GM19025 (cell line): ENCODE measurements around the gene LY6G5B.
"Not testable (repeated sequence)": the region's sequence is repeated elsewhere in the genome, so short reads cannot be mapped to it uniquely, and the experiment has no call there.

Experiments
- ATAC-seq: cut with Tn5 transposase; IDR thresholded peaks from one replicate; pipeline ENCODE4 v1.9.1; 2021; ENCODE audit warnings: mild to moderate bottlenecking, low read depth, moderate library complexity; ENCODE audit not compliant: unreplicated experiment

Gene LY6G5B

DNA sequence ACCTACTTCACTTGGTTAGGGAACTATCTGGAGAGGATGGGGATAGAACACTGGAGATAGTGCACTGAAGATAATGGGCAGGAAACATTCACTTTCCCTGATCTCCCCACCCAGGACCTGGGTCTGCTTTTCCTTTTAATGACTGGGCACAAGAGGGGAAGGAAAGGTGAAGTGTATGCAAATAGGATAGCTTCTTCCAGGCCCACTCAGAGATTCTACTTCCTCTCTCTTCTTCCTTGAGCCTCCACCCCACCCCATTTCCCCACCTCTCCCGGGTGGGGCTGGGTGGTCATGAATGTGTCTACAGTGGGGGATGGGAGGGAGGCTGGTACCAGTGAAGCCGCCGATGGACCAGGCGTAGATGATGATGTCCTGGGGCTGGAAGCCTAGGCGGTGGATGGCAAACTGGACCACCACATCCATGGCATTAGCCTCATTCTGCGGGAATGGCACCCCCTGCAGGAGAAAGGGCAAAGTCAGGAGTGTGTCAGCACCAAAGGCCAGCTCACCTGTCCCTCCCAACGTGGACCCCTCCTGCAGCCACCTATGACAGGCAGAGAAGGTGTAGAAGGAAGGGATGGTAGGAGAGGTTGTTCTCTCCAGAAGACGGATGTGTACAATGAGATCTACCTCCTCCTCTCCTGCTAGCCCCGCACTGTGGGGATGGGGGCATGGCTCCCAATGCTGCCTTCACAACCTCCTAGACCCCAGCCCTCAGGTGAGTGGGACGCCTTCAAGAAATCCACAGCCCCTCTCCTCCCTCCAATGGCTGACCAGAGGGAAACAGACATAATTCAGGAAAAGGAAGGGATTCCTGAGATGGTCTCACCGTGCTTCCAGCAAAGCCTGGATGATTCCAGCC is 19.7 kb downstream of the LY6G5B start:
- ATAC-seq = no peak

DNA sequence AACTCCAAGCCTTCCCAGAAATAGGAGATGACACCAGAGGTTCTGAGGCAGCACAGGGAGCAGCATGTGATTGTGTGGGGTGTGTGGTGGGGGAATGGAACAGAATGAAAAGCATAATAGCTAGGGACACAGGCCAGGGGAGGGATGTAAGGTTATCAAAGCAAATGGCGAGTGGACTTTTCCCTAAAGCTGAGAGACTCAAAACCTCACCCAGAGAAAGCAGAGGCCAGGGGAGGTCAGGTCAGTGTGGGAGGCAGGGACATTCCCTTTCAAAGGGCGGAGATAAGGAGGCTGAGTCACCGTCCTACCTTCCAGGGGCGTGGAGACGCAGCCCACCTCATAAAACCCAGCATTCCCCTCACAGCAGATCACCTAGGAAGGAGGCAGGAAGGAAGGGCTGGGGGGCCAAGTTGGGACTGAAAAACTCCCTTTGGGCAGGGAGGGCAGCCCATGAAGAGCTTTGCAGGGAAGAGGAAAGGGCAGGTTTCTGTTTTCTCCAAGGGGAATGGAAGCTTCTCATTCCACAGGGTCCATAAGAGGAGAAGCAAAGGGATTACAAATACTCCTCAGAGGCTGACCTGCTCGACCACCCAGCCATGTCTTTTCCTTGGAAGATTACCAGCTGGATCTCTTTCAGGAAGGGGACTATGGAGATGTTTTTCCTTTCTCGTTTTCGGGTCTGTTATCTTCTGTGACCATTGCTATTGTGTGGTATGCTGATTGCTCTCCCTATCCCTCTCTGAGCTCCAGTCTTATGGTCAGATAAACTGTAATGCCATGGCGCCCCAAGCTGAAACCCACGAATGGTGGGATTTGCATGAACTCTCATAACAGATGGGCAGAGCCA is 20.7 kb downstream of the LY6G5B start:
- ATAC-seq = no peak

DNA sequence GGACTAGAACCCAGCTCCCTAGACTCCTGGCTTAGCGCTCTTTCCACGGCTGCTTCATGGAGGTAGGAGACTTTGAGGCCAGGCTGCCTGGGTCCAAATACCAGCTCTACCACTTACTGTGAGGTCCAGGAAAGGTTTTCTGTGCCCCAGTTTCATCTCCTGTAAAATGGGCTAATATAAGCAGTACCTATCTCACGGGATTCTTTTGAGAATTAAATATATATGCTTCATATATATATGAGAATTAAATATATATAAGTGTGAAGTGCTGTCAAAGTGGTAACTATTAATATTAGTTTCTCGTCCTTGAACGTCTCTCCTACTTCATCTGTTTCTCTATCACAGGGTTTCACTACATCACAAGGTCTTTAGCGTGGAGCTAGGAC is 21.3 kb downstream of the LY6G5B start:
- no peak for ATAC-seq

DNA sequence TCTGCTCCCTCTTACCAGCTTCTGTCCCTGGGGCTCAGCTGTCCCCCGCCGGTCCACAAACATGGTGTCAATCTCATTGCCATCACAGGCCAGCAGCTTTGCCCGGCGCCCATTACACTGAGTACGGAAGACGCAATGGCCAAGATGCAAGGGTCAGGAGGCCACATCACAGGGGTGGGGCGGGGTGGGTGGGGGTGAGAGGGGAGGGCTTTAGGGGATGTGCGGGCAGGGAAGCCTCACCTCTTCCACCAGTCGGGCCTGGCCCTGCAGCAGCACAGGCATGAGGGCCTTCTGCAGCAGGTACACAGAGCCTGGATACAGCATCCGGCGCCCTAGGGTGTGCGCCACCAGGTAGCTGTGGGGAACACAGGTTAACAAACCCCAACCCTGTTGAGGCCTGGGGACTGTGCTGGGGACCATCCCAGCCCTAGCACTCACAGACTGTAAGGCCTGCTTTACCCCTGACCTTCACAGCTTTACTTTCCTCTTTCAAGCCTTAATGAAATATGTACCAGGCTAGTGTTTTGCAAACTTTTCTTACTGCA is 21.9 kb downstream of the LY6G5B start:
- no peak for ATAC-seq

DNA sequence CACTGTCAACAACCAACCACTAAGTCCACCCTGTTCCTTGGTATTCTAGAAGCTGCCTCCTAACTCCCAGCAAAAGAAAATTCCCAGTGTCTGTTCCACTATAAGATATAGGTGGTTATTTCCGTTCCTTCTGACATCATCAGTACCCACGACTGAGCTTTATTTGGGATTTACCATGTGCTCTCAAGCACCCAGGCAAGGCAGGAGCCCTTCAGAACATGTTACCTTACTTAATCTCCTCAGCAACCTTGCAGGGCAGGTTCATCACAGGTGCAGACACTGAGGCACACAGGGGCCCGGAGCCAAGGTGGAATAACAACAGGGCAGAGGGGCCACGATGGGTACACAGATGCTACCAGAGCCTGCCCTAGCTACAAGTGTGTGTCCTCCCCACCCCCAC is 22.6 kb downstream of the LY6G5B start:
- no peak for ATAC-seq

DNA sequence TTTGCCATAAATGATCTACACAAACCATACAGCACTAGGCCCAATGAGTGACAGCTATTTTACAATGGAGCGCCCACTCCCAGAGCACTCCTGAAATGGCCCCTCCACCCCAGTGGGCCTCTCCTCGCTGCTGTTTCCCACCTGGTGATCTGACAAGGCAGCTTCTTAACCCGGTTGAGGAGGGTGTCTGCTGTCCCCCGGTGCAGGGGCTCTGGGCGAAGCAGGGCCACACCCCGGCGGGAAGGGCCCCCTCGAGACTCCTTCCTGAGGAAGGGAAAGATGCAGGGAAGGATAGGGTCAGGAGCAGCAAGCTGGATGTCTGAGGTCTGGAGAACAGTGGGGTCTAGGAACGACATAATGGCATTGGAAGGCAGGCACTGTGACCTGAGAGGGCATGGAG is 23.1 kb downstream of the LY6G5B start:
- no peak for ATAC-seq

DNA sequence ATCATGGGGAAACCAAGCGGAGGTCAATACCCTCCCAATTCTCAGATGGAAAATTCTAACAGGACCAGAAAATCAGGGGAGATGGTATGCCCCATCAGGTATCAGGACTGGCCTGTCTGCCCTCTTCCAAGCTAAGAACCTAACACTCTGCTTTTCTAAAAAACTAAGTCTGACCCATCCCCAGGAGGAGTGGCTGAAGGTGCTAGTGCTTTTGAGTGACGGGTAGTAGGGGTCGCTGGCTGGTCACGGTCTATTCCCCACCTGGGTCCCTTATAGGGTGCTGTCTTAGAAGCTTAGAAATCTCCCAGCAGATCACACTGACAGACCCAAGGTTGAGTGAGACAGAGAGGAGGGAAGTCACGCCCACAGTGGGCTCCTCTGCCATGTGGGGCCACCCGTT is 23.8 kb downstream of the LY6G5B start:
- ATAC-seq = no peak

DNA sequence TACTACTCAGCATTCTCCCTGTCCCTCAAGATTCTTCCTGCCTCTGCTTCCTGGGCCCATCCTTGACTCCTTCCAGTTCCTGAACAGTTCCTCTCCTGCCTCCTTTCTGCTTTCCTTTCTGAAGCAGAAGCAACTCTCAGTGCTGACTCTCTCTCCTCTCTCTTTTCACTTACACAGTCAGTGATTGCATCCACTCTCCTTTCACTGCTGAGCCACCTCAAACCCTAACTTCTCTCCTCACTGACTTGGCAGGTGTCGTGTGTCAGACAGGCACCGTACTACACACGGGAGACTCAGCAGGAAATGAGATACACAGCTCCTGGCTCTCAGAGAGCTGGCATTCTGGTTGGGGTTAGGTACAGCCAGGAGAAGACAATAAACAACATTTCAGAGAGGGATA is 27.8 kb downstream of the LY6G5B start:
- ATAC-seq = no peak

DNA sequence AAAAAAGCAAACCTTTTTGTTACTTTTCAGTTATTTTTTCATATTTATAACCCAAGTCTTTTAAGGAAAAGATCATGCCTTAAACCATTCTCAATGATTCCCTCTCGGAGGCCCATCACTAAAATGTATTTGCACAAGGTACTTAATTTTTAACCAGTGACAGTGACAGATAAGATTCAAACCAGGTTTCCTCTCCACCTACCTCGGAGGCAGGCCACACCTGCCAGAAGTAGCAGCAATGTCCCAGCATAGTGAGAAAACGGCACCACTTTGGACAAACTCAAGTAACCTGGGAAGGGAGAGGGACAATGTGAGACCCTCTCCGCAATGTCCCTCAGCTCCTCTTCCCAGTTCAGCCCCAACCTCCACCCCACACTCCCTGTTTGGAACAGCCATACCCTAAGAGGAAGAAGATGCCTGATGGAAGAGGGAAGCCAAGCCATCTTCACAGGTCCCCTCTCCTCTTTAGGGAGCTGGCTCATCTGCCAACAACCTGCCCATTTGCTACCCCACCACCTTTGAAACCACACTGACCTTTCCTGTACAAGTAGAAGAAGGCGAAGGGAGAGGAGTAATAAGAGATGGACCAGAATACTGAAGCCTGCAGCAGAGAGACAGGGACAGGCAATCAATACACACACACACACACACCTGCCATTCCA is 31.1 kb downstream of the LY6G5B start:
- ATAC-seq = no peak

DNA sequence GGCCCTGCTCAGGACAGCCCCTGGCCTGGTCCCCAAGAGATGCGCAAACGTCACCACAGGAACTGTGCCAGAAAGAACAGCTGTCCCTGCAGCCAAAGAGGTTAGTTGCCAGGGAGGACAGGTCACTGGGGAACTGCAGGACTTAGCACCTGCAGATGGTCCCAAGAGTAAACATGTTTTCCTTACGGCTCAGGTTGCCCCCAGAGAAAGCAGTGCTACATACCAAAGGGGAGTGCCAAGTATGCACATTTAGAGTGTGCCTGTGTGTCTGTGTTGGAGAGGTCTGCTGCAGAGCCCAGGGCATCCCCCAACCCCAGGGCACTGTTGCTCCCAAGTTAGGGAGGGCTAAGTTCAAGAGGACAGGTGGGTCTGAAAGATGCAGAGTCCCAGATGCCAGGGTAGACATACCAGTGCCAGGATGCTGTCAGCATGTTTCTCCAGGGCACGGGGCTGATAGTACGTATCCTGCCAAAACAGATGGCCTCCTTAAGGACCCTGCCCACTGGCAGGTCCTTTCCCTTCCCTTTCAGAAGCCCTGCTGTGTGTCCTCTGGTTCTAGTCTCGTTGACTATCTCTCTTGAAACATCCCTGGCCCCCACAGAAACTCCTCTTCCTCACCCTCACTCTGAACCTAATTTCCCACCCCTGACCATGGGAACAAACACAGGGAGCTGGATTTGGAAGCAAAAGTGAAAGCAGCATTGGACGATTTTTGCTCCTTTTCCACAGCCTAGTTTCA is 32.1 kb downstream of the LY6G5B start:
- ATAC-seq = no peak

DNA sequence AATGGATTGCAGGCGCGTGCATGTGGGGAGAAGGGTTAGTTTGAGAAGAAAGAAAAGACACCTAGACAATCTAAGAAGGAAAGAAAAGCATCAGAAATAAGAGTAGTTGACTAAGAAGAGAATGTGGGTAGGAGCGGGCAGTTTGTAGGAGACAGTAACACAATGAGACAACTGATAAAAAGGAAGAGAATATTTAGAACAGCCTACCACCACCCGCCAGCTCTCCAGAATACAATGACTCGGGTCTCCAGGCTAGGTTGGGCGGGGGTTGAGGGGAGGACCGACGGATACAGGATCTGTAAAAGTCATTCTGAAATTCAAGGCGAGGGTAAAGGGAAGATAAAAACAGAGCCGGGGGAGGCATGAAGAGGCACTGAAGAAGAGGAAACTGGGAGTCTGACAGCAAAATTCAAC is 32.6 kb downstream of the LY6G5B start:
- ATAC-seq = no peak

DNA sequence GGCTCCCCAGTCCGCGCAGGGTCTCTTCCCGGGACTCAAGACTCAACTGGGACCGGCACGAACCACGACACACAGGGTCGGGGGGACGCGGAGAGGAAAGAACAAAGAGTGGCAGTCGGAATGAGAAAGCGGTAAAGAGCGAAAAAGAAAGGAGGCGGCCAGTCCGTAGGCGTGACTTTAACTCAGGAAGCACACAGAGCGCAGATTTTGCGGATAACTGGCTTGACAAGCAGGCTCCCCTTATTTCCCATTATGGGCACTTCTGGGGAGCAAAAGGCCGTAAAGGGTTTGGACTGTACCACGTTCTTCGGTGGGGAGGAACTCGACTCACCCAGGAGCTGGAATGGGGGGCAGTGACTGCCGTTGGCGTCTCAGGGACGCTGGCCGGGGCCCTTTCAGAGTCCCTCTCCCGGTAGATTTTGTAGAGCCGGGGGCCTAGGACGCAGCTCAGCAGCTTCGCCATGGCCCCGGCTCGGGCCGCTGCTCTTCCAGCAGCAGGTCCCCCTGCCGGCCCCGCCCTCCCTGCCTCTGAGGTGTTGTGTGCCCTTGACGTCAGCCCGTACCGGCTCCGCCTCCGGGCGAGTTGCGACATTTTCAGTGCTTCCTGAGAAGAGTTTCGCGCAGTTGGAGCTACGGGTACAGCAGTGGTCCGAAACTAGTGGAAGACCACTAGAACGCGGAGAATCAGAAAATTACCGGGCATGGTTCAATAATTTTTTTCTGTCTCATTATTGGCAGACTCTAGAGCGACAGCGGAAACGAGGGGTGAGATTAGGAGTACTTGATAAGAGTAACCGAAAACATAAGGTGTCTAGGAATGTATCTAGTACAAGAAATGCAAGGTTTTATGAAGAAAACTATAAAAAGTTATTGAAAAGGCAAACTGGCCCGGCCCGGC is 33.3 kb downstream of the LY6G5B start, which contains the start of gene ABHD16A:
TSS of gene ABHD16A (minus strand) at position 506 of the 898 bp plus-strand sequence. CDS start at position 463, 43 bp downstream.
- peak; percentile 92 for ATAC-seq

DNA sequence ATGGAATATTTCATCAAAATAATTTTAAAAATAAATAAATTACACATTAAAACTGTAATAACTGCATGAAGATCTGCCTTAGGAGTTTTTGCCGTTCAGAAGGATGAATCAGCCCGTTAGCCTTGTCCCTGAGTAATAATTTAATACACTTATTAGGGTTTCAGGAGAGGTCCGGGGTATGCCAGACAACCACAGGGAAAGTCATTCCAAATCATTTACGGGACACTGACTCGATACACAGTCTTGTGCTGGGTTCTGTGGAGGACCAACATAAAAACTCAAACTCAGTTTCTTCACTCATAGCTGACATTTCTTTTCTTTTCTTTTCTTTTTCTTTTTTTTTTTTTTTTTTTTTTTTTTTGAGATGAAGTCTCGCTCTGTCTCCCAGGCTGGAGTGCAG is 36.2 kb downstream of the LY6G5B start:
- ATAC-seq = no peak

DNA sequence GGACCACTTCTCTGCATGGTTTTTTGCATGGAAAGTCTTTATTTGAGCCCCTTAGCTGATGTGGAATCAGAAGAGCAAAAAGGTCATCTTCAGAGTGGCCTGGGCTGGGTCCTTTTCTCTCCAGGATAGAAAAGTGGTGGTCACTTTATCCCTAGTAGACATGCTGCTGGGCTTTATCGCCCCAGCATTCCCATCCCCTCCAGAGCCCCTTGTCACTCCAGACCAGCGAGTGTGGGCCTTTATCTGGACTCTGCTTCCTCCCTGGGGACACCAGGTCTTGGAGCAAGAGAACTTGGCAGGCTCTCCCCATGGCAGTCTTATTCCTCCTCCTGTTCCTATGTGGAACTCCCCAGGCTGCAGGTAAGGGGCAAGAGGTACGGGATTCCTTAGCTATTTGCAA is 36.8 kb downstream of the LY6G5B start, which contains the start of gene LY6G6F:
TSS of gene LY6G6F (plus strand) at position 268 of the 400 bp plus-strand sequence. CDS start at position 309, 41 bp downstream.
- no peak for ATAC-seq

DNA sequence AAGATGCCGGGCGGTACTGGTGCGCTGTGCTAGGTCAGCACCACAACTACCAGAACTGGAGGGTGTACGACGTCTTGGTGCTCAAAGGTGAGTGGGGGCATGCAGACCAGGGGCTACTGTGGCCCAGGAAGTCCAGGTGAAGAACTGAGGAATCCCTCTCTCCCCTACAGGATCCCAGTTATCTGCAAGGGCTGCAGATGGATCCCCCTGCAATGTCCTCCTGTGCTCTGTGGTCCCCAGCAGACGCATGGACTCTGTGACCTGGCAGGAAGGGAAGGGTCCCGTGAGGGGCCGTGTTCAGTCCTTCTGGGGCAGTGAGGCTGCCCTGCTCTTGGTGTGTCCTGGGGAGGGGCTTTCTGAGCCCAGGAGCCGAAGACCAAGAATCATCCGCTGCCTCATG is 37.9 kb downstream of the LY6G5B start:
- ATAC-seq = no peak

DNA sequence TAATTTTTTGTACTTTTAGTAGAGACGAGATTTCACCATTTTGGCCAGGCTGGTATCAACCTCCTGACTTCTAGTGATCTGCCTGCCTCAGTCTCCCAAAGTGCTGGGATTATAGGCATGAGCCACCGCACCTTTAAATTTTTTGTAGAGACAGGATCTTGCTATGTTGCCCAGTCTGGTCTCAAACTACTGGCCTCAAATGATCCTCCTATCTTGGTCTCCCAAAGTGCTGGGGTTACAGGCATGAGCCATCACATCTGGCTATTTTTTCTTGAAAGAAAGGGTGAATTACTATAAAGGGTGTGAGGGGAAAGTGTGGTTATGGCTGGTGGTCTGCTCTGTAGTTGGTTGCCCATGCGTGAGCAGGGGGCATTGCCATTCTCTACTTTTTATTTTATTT is 38.4 kb downstream of the LY6G5B start:
- ATAC-seq = no peak

DNA sequence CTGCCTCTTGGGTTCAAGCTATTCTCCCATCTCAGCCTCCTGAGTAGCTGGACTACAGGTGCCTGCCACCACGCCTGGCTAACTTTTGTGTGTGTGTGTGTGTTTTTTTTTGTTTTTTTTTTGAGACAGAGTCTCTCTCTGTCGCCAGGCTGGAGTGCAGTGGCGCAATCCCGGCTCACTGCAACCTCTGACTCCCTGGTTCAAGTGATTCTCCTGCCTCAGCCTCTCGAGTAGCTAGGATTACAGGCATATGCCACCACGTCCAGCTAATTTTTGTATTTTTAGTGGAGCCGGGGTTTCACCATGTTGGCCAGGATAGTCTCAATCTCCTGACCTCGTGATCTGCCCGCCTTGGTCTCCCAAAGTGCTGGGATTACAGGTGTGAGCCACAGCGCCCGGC is 39.4 kb downstream of the LY6G5B start:
- not testable (repeated sequence) for ATAC-seq

DNA sequence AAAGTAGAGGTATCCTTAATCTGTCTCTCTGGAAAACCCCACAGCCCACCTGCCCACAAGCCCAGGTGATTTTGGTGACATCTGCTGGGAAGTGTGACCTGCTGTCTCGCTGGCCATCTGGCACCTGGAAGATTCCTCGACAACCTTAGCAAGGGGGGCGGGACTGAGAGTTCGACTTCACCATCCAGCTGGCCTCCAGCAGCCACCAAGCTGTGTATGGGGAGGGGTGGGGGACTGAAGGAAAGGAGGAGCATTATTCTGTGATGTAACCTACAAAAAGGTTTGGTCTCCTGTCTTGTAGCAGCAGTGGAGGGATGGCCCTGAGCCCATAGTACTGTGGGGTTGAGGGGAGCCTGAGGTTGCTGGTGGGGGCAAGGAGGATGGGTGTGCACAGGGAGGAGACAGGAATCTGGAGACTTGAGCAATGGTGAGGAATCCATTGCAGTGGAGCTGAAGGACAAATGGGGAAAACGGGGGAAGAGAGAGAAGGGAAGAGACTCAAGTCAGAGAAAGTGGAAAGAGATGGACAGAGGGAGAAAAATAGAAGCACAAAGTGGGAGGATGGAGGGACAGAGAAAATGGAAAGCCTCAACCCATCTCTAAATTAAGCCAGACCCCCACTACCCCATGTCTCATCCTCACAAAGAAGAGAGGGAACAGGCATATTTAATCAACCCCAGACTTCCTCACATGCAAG is 40.9 kb downstream of the LY6G5B start:
- no peak for ATAC-seq
